ENCODE data around the gene FAM3A.

FAM3A gene

GRCh38 chrX:154472685-154473632 is 43.1 kb downstream of the FAM3A start:
- TF ChIP-seq SUZ12 (IDR thresholded peaks at IDR 0.05; ENCODE audit: extremely low read depth, insufficient read depth, insufficient read length) (no peak), ZNF274 (IDR thresholded peaks at IDR 0.05; ENCODE audit: low read depth, low read length) (no peak), YY1 (IDR thresholded peaks at IDR 0.05; ENCODE audit: insufficient read depth, insufficient read length) (no peak)
- H3K27me3 ChIP-seq (ENCODE audit: insufficient read depth, insufficient read length) = no peaks in the 10 kb centered on the region
- no peak overlapping the region for H3K9ac ChIP-seq (ENCODE audit: insufficient read length, low read depth)
- no peaks in the 10 kb centered on the region for H3K4me1 ChIP-seq (ENCODE audit: insufficient read depth, insufficient read length)
- no peak overlapping the region for H3K4me3 ChIP-seq (ENCODE audit: insufficient read length, low read depth)
- no peak for DNase-seq (ENCODE audit: low read depth, low spot score)
- peaks cover 42% of the 10 kb centered on the region for H3K36me3 ChIP-seq (ENCODE audit: insufficient read depth, insufficient read length, low read length)
- no peaks in the 10 kb centered on the region for H3K9me3 ChIP-seq (ENCODE audit: insufficient read depth, low read length)

GRCh38 chrX:154471839-154472684 is 44.0 kb downstream of the FAM3A start:
- no peaks in the 10 kb centered on the region for H3K4me1 ChIP-seq (ENCODE audit: insufficient read depth, insufficient read length)
- no peak for DNase-seq (ENCODE audit: low read depth, low spot score)
- no peak overlapping the region for H3K4me3 ChIP-seq (ENCODE audit: insufficient read length, low read depth)
- no peak for TF ChIP-seq YY1 (IDR thresholded peaks at IDR 0.05; ENCODE audit: insufficient read depth, insufficient read length)
- TF ChIP-seq SUZ12 (IDR thresholded peaks at IDR 0.05; ENCODE audit: extremely low read depth, insufficient read depth, insufficient read length) = no peak
- no peak for TF ChIP-seq ZNF274 (IDR thresholded peaks at IDR 0.05; ENCODE audit: low read depth, low read length)
- H3K36me3 ChIP-seq (ENCODE audit: insufficient read depth, insufficient read length, low read length) = peaks cover 47% of the 10 kb centered on the region
- H3K27me3 ChIP-seq (ENCODE audit: insufficient read depth, insufficient read length) = no peaks in the 10 kb centered on the region
- H3K9ac ChIP-seq (ENCODE audit: insufficient read length, low read depth) = no peak overlapping the region
- no peaks in the 10 kb centered on the region for H3K9me3 ChIP-seq (ENCODE audit: insufficient read depth, low read length)

- Histone ChIP-seq H3K9ac (ENCODE audit: insufficient read length, low read depth) (no peak overlapping the region), H3K36me3 (ENCODE audit: insufficient read depth, insufficient read length, low read length) (peaks cover 51% of the 10 kb centered on the region), H3K4me1 (ENCODE audit: insufficient read depth, insufficient read length) (no peaks in the 10 kb centered on the region), H3K9me3 (ENCODE audit: insufficient read depth, low read length) (no peaks in the 10 kb centered on the region), H3K4me3 (ENCODE audit: insufficient read length, low read depth) (no peak overlapping the region), H3K27me3 (ENCODE audit: insufficient read depth, insufficient read length) (no peaks in the 10 kb centered on the region)
- no peak for DNase-seq (ENCODE audit: low read depth, low spot score)
- no peak for TF ChIP-seq YY1 (IDR thresholded peaks at IDR 0.05; ENCODE audit: insufficient read depth, insufficient read length)
- TF ChIP-seq SUZ12 (IDR thresholded peaks at IDR 0.05; ENCODE audit: extremely low read depth, insufficient read depth, insufficient read length) = no peak
- no peak for TF ChIP-seq ZNF274 (IDR thresholded peaks at IDR 0.05; ENCODE audit: low read depth, low read length)
Observed at GRCh38 chrX:154470914-154471568, 45.0 kb downstream of the FAM3A start.

GRCh38 chrX:154470434-154470833 is 45.6 kb downstream of the FAM3A start:
- DNase-seq (ENCODE audit: low read depth, low spot score) = no peak
- no peaks in the 10 kb centered on the region for H3K27me3 ChIP-seq (ENCODE audit: insufficient read depth, insufficient read length)
- H3K9me3 ChIP-seq (ENCODE audit: insufficient read depth, low read length) = no peaks in the 10 kb centered on the region
- TF ChIP-seq ZNF274 (IDR thresholded peaks at IDR 0.05; ENCODE audit: low read depth, low read length) = no peak
- TF ChIP-seq YY1 (IDR thresholded peaks at IDR 0.05; ENCODE audit: insufficient read depth, insufficient read length) = no peak
- TF ChIP-seq SUZ12 (IDR thresholded peaks at IDR 0.05; ENCODE audit: extremely low read depth, insufficient read depth, insufficient read length) = no peak
- H3K9ac ChIP-seq (ENCODE audit: insufficient read length, low read depth) = no peak overlapping the region
- H3K4me1 ChIP-seq (ENCODE audit: insufficient read depth, insufficient read length) = no peaks in the 10 kb centered on the region
- H3K4me3 ChIP-seq (ENCODE audit: insufficient read length, low read depth) = no peak overlapping the region
- H3K36me3 ChIP-seq (ENCODE audit: insufficient read depth, insufficient read length, low read length) = peaks cover 56% of the 10 kb centered on the region

GRCh38 chrX:154469880-154470279 is 46.2 kb downstream of the FAM3A start:
- TF ChIP-seq YY1 (IDR thresholded peaks at IDR 0.05; ENCODE audit: insufficient read depth, insufficient read length) = no peak
- no peak for TF ChIP-seq ZNF274 (IDR thresholded peaks at IDR 0.05; ENCODE audit: low read depth, low read length)
- no peak for TF ChIP-seq SUZ12 (IDR thresholded peaks at IDR 0.05; ENCODE audit: extremely low read depth, insufficient read depth, insufficient read length)
- no peak overlapping the region for H3K9ac ChIP-seq (ENCODE audit: insufficient read length, low read depth)
- no peak for DNase-seq (ENCODE audit: low read depth, low spot score)
- no peaks in the 10 kb centered on the region for H3K4me1 ChIP-seq (ENCODE audit: insufficient read depth, insufficient read length)
- no peaks in the 10 kb centered on the region for H3K9me3 ChIP-seq (ENCODE audit: insufficient read depth, low read length)
- H3K36me3 ChIP-seq (ENCODE audit: insufficient read depth, insufficient read length, low read length) = peaks cover 60% of the 10 kb centered on the region
- H3K27me3 ChIP-seq (ENCODE audit: insufficient read depth, insufficient read length) = no peaks in the 10 kb centered on the region
- H3K4me3 ChIP-seq (ENCODE audit: insufficient read length, low read depth) = no peak overlapping the region

GRCh38 chrX:154469114-154469513 is 46.9 kb downstream of the FAM3A start:
- Histone ChIP-seq H3K4me1 (ENCODE audit: insufficient read depth, insufficient read length) (no peaks in the 10 kb centered on the region), H3K4me3 (ENCODE audit: insufficient read length, low read depth) (no peak overlapping the region), H3K9me3 (ENCODE audit: insufficient read depth, low read length) (no peaks in the 10 kb centered on the region), H3K9ac (ENCODE audit: insufficient read length, low read depth) (no peak overlapping the region), H3K27me3 (ENCODE audit: insufficient read depth, insufficient read length) (no peaks in the 10 kb centered on the region), H3K36me3 (ENCODE audit: insufficient read depth, insufficient read length, low read length) (peaks cover 65% of the 10 kb centered on the region)
- DNase-seq (ENCODE audit: low read depth, low spot score) = no peak
- TF ChIP-seq YY1 (IDR thresholded peaks at IDR 0.05; ENCODE audit: insufficient read depth, insufficient read length) = no peak
- TF ChIP-seq ZNF274 (IDR thresholded peaks at IDR 0.05; ENCODE audit: low read depth, low read length) = no peak
- no peak for TF ChIP-seq SUZ12 (IDR thresholded peaks at IDR 0.05; ENCODE audit: extremely low read depth, insufficient read depth, insufficient read length)
